ENCODE data around the gene ARHGAP8. TPM values are rescaled to one million over a fixed set of nuclear protein-coding genes. Genes with fewer than 3 reads are reported as not detected.

Gene ARHGAP8
- total and polyA plus RNA-seq, 2 experiments from 2014 or later = 62.8 to 64.9 TPM

DNA sequence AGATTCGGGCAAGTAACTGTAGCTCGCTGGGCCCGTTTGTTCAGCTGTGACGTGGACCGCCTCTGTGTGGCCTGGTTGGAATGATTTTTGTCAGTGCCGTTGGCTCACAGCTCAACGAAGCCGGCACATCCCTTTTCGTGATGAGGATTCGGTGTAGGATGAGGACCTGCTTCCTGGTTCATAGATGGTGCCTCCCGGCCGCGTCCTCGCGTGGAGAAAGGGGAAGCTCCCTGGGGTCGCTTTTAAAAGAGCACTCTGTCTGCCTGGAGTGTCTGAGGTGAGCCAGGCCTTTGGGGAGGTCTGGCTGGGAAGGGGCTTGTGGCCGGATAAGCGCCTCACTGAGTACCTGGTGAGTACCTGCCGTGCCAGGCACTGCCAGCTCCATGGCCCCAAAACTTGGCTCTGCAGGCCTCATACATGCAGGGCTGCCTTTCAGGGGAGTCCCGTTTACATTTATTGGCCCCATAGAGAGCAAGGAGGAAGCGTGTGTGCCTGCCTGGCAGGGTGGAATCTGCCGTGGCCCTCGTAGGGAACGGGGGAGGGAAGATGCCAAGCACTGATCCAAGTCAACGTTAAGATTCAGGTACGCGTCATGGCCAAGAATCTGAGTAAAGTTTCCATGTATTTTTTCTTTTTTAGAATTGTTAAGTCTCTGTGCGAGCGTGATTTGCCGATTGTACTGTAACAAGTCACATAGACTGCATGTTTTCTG lies 88.4 kb downstream of the ARHGAP8 start (continued):
- TF ChIP-seq, protein P1, sequence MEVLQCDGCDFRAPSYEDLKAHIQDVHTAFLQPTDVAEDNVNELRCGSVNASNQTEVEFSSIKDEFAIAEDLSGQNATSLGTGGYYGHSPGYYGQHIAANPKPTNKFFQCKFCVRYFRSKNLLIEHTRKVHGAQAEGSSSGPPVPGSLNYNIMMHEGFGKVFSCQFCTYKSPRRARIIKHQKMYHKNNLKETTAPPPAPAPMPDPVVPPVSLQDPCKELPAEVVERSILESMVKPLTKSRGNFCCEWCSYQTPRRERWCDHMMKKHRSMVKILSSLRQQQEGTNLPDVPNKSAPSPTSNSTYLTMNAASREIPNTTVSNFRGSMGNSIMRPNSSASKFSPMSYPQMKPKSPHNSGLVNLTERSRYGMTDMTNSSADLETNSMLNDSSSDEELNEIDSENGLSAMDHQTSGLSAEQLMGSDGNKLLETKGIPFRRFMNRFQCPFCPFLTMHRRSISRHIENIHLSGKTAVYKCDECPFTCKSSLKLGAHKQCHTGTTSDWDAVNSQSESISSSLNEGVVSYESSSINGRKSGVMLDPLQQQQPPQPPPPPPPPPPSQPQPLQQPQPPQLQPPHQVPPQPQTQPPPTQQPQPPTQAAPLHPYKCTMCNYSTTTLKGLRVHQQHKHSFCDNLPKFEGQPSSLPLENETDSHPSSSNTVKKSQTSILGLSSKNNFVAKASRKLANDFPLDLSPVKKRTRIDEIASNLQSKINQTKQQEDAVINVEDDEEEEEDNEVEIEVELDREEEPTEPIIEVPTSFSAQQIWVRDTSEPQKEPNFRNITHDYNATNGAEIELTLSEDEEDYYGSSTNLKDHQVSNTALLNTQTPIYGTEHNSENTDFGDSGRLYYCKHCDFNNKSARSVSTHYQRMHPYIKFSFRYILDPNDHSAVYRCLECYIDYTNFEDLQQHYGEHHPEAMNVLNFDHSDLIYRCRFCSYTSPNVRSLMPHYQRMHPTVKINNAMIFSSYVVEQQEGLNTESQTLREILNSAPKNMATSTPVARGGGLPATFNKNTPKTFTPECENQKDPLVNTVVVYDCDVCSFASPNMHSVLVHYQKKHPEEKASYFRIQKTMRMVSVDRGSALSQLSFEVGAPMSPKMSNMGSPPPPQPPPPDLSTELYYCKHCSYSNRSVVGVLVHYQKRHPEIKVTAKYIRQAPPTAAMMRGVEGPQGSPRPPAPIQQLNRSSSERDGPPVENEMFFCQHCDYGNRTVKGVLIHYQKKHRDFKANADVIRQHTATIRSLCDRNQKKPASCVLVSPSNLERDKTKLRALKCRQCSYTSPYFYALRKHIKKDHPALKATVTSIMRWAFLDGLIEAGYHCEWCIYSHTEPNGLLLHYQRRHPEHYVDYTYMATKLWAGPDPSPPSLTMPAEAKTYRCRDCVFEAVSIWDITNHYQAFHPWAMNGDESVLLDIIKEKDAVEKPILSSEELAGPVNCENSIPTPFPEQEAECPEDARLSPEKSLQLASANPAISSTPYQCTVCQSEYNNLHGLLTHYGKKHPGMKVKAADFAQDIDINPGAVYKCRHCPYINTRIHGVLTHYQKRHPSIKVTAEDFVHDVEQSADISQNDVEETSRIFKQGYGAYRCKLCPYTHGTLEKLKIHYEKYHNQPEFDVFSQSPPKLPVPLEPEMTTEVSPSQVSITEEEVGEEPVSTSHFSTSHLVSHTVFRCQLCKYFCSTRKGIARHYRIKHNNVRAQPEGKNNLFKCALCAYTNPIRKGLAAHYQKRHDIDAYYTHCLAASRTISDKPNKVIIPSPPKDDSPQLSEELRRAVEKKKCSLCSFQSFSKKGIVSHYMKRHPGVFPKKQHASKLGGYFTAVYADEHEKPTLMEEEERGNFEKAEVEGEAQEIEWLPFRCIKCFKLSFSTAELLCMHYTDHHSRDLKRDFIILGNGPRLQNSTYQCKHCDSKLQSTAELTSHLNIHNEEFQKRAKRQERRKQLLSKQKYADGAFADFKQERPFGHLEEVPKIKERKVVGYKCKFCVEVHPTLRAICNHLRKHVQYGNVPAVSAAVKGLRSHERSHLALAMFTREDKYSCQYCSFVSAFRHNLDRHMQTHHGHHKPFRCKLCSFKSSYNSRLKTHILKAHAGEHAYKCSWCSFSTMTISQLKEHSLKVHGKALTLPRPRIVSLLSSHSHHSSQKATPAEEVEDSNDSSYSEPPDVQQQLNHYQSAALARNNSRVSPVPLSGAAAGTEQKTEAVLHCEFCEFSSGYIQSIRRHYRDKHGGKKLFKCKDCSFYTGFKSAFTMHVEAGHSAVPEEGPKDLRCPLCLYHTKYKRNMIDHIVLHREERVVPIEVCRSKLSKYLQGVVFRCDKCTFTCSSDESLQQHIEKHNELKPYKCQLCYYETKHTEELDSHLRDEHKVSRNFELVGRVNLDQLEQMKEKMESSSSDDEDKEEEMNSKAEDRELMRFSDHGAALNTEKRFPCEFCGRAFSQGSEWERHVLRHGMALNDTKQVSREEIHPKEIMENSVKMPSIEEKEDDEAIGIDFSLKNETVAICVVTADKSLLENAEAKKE (CRISPR knock-in tag; IDR thresholded peaks at IDR 0.05) = no peak
- TF ChIP-seq POLR2AphosphoS5 (IDR thresholded peaks at IDR 0.05; ENCODE audit: low read depth) = no peak

DNA sequence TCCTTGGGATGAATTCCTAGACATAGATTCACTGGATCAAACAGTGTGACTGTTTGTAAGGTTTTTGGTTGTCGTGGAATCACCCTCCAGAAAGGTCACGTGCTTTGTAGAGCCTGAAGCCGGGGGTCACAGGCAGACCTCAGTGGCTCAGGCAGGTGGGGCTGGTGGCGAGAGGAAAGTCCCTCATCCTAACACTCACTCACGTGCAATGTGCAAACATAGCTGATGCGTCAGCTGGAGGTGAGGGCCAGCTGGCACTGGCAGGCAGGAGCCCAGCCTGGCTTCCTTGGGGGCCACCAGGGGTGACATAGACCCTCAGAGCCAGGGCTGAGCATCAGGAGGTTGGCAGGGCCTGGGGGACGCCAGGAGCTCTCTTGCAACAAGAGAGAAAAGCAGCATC lies 90.0 kb downstream of the ARHGAP8 start:
- no peak for DNase-seq (ENCODE audit: low spot score)
- Histone ChIP-seq H2AFZ (no peak overlapping the region), H3K79me2 (replicated peaks; ENCODE audit: insufficient read depth) (no peaks in the 10 kb centered on the region), H3K27me3 (ENCODE audit: insufficient read depth) (no peaks in the 10 kb centered on the region), H3K4me1 (ENCODE audit: insufficient read depth) (no peaks in the 10 kb centered on the region), H3K9me2 (ENCODE audit: insufficient read depth) (no peaks in the 10 kb centered on the region), H3K36me3 (ENCODE audit: insufficient read depth) (no peaks in the 10 kb centered on the region; the same call in 1 of the 2 replicates), H3K4me2 (no peak overlapping the region), H4K20me1 (replicated peaks; ENCODE audit: insufficient read depth) (peaks cover 3% of the 10 kb centered on the region; the same call in 1 of the 2 replicates), H3F3A (replicated peaks; ENCODE audit: low read depth) (no peaks in the 10 kb centered on the region), H3K4me3 (no peak overlapping the region), H3K27ac (ENCODE audit: low read depth) (no peak overlapping the region)
- Mint-ChIP-seq H3K9me3 (peaks cover 11% of the 10 kb centered on the region; the same call in 2 of the 3 replicates), H3K36me3 (ENCODE audit: low read depth) (peaks cover 19% of the 10 kb centered on the region), H3K4me1 (peaks cover 16% of the 10 kb centered on the region), H3K27me3 (ENCODE audit: insufficient read depth, low read depth, poor library complexity) (peaks cover 12% of the 10 kb centered on the region), H3K27ac (no peak overlapping the region), H3K4me3 (no peak overlapping the region)
- ATAC-seq = no peak
- TF ChIP-seq, protein P2, sequence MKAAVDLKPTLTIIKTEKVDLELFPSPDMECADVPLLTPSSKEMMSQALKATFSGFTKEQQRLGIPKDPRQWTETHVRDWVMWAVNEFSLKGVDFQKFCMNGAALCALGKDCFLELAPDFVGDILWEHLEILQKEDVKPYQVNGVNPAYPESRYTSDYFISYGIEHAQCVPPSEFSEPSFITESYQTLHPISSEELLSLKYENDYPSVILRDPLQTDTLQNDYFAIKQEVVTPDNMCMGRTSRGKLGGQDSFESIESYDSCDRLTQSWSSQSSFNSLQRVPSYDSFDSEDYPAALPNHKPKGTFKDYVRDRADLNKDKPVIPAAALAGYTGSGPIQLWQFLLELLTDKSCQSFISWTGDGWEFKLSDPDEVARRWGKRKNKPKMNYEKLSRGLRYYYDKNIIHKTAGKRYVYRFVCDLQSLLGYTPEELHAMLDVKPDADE (IDR thresholded peaks at IDR 0.05) = no peak
- TF ChIP-seq, protein P3, sequence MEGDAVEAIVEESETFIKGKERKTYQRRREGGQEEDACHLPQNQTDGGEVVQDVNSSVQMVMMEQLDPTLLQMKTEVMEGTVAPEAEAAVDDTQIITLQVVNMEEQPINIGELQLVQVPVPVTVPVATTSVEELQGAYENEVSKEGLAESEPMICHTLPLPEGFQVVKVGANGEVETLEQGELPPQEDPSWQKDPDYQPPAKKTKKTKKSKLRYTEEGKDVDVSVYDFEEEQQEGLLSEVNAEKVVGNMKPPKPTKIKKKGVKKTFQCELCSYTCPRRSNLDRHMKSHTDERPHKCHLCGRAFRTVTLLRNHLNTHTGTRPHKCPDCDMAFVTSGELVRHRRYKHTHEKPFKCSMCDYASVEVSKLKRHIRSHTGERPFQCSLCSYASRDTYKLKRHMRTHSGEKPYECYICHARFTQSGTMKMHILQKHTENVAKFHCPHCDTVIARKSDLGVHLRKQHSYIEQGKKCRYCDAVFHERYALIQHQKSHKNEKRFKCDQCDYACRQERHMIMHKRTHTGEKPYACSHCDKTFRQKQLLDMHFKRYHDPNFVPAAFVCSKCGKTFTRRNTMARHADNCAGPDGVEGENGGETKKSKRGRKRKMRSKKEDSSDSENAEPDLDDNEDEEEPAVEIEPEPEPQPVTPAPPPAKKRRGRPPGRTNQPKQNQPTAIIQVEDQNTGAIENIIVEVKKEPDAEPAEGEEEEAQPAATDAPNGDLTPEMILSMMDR (conservative IDR thresholded peaks at IDR 0.05; ENCODE audit: low read depth in 2 of 2) = no peak
- no peak for TF ChIP-seq JUNB (IDR thresholded peaks at IDR 0.05; ENCODE audit: unreplicated experiment)
- TF ChIP-seq, protein P4, sequence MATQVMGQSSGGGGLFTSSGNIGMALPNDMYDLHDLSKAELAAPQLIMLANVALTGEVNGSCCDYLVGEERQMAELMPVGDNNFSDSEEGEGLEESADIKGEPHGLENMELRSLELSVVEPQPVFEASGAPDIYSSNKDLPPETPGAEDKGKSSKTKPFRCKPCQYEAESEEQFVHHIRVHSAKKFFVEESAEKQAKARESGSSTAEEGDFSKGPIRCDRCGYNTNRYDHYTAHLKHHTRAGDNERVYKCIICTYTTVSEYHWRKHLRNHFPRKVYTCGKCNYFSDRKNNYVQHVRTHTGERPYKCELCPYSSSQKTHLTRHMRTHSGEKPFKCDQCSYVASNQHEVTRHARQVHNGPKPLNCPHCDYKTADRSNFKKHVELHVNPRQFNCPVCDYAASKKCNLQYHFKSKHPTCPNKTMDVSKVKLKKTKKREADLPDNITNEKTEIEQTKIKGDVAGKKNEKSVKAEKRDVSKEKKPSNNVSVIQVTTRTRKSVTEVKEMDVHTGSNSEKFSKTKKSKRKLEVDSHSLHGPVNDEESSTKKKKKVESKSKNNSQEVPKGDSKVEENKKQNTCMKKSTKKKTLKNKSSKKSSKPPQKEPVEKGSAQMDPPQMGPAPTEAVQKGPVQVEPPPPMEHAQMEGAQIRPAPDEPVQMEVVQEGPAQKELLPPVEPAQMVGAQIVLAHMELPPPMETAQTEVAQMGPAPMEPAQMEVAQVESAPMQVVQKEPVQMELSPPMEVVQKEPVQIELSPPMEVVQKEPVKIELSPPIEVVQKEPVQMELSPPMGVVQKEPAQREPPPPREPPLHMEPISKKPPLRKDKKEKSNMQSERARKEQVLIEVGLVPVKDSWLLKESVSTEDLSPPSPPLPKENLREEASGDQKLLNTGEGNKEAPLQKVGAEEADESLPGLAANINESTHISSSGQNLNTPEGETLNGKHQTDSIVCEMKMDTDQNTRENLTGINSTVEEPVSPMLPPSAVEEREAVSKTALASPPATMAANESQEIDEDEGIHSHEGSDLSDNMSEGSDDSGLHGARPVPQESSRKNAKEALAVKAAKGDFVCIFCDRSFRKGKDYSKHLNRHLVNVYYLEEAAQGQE (IDR thresholded peaks at IDR 0.05; ENCODE audit: unreplicated experiment) = no peak
